AG08396 (cell line): ENCODE results near the gene SALL1.

Source experiments
- DNase-seq: peaks from one replicate; pipeline ENCODE4 v3.0.0; 2012; ENCODE audit warnings: low spot score, mixed read lengths

SALL1 gene

DNA sequence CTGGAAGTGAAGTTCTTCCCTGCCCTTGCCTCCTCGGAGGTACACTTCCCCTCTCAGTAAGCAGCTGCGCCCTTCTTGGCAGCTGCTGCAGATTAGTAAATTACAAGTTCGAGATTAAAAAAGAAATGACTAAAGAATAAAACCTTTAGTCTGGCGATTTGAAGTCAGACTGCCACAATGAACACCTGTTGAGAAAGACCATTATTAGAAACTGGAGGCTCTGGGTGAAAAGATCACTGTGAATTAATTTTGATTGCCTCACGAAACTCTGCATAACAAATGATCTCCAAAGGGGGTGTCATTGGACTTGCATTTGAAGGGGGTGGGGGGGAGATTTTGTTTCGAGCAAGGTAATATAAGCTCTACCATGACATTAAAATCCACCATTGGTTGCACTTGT lies 39.3 kb downstream of the SALL1 start:
- DNase-seq, result no peak

DNA sequence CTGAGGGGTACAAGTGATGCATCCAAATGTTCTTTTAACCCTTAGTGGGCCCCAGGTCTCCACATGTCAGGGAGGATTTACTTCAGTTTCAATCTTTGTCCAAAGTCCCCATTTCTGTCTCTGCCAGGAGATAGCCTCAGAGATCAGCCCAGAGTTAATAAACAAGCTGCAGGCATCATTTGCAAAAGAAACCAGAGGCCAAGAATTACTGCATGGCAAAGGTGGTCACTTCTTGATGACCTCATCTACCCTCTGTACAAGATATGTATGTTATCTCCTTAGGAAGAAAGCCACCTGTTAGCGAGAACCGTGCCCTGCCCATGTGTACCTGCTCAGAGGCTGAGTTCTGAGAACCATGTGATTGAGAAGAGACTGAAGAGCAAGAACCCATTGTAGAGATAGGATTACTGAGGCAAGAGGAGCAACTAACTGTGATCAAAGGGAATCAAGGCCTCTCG lies 40.3 kb downstream of the SALL1 start:
- DNase-seq, result no peak

DNA sequence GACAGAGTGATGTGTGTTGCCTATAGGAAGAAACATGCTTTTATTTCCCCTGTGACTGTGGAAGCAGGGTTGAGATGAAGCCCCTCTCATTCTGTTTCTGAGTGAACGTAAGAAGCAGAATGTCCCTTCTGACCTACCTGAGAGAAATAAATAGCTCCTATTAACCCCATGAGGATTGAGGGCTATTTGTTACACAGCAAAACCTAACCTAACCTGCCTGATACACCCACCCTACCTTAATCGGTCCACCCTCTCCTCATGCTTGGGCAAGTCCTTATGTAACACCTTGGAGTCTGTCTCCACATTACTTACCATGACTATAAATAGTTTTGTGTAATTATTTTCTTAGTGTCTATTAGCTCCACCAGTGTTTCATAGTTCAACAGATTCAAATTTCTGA lies 41.9 kb downstream of the SALL1 start:
- no peak for DNase-seq

DNA sequence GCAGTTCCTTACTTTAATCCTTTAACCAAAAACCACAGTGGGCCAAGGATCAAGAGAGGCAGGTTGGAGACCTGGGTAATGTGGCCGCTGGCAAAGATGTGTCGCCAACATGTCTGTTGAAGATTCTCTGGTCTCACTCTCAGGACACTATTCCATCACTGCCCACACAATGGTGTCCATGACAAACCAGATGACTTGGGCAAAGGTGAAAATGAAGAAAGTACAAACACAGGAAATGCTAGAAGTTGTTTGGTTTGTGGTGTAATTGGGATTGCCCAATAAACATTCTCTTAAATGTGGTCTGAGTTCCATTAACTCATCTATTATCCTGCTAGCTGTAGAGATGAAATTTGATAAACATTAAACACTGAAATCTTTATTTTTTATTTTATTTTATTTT lies 43.3 kb downstream of the SALL1 start:
- no peak for DNase-seq

DNA sequence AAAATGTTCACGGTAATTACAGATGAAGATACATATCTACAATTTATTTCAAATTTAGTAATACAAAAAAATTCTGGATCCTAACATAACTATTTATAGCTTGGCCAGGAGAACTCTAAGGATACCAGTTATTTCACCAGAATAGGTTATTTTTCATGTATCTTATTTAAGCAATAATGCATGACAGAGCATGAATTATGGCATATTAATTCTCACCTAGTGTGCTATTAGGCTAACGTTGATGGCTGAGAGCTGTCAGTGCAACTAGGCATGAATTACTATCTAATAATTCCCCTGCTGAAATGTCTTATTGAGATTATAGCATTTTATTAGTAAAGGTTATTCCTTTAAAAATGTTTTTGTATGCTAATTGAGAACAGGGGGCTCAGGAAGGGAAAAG lies 44.5 kb downstream of the SALL1 start:
- DNase-seq, result no peak

DNA sequence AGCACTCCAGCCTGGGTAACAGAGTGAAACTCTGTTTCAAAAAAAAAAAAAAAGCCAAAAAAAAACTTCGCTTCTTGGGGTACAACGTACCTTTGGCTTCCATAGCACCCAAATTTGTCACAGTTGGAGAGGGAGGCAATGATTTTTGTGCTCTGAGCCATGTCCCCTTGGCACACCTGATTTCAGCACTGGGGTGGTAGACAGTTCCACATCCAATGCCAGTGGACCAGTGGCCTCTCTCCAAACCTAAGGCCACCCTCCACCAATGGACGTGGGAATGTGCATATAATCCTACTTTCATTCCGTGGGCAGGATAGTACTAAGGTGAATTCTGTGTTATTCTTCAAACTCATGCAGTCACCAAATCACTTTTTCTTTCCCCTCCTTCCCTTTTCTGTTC lies 47.5 kb downstream of the SALL1 start:
- no peak for DNase-seq

DNA sequence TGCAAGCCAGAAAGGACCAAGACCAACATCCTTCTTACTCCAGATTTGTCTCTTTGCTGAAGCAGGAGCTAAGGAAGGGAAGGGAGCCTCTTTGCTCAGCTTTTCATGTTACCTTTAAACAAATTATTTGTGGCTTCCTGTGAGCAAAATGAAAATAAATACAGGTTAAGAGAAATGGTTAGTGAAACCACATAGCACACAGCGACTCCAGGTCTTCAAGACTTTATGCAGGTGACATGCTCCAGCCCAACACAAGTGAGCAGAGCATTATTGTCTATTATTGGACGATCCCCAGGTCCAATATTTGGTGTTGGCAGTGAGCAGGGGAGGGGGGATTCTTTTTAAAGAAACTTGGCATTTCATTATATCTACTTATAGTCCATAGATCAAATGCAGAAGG lies 53.3 kb downstream of the SALL1 start:
- DNase-seq, result no peak

- DNase-seq, result no peak
Measured at GRCh38 chr16:51095890-51096626, 55.0 kb downstream of the SALL1 start.

DNA sequence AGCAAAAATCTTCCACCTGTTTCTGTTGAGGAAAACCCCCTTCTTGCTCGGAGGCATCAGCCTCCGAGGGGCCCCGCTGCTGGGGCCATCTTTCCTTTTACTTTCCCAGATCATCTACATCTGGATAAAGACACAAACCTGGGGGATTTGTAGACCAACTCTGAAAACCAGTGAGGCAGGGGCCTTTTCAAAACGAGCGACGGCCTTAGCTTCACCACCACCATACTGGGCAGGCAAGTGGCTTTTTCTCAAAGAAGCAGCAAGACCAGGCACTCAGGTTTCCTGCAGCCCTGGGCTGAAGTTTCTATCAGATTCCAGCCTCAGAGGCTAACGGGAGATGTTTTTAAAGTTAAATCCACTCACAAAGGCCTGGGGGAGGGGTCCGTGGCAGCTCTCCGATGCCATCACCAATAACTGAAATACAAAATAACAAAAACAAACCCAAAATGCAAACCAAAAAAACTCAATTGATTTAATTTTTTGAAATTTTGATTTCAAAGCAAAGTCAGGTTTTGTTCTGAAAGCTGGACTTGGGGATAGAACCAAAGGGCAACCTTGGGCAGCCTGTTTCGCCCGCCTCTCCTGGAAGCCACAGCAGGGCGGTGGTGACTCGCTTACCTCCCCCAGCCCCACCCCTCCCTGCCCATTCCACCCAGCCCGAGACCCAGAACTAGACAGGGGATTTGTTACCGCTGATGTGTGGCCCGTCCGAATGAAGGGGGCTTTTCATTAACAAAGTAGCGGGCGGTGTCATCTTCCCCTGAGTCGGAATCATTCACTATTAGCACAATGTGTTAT lies 55.8 kb downstream of the SALL1 start:
- no peak for DNase-seq

DNA sequence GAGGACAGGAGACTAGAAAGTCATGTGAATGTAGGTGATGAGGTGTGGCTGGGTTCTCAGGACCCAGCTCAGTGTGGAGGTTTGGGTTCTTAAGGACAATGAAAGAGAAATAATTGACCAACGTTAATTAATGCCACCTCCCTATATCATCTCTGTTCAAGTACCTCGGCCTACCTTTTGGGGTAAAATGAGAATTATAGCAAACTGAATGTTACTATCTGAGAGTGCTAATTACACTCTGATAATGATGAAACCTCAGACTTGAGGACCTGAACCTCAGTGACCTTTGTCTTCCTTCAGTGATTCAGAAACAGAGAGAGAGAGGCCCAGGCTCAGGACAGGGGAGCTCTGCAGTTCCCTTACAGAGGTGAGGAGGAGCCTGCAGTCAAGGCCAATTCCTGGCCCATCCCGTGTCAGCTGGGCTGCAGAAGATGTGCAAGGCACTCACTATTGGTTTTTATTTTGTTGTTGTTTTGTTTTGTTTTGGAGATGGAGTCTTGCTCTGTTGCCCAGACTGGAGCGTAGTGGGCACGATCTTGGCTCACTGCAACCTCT lies 57.3 kb downstream of the SALL1 start:
- no peak for DNase-seq
